GM12801 (cell line): ENCODE results near the gene SIGLEC11.

Experiments used
- CTCF ChIP-seq: IDR thresholded peaks from one replicate; pipeline ENCODE4 v1.5.1; 2011; ENCODE audit warnings: control low read depth; ENCODE audit not compliant: insufficient read length; ENCODE audit errors: extremely low read depth

Gene SIGLEC11

DNA sequence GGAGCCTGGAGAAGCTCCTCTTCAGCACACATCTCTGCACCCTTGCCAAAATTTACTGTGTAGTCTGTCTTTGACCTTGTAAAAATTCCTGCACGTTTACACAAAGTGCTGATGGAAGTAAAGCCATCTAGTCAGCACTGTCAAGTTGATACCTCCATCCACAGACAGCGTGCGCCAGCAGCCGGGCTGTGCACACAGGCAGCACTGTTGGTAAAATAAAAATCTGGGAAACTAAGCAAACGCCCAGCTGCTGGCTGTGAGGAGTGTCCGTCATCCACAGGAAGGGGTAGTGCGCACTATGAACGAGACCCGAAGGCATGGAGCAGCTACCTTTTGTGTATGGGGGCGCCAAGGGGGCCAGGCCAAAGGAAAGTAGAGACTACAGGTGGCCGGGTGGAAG lies 17.4 kb upstream of the SIGLEC11 start:
- TF ChIP-seq CTCF, result no peak

DNA sequence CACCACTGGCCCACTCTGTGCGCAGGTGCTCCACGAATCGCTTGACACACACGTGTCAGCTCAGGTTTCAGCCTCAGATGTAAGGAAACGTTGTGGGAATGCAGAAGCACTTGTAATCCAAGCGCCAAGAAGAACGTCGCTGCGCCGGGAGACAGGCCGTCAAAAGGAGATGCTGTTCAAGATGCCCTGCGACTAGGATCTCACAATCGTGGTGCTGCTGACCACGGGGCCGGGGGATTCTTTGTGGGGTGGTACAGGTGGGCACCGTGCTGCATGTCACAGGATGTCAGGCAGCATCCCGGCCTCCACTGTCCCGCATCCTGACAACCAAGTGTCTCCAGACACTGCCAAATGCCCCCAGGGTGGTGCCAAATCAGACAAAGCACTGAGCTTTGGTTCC lies 16.9 kb upstream of the SIGLEC11 start:
- TF ChIP-seq CTCF, result no peak

- TF ChIP-seq CTCF, result no peak
Measured at GRCh38 chr19:49977076-49977475, 16.1 kb upstream of the SIGLEC11 start.

DNA sequence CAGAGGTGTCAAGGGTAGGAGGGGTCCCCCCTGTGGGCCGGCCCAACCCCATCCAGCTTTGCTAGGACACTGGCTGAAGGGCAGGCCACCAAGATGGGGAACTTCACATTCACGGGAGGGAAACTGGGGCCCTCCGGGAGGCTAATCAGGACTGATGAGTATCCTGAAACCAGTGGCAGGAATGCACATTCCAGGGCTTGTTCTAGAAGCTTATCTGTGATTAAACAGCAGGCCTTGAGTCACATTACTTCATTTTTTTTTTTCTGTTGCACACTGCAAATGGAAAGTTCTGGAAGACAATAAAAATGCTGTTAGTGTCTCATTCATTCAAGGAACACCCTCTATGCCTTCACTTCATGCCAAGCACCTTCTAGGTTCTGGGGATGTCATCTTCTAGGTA lies 15.5 kb upstream of the SIGLEC11 start:
- TF ChIP-seq CTCF, result no peak

DNA sequence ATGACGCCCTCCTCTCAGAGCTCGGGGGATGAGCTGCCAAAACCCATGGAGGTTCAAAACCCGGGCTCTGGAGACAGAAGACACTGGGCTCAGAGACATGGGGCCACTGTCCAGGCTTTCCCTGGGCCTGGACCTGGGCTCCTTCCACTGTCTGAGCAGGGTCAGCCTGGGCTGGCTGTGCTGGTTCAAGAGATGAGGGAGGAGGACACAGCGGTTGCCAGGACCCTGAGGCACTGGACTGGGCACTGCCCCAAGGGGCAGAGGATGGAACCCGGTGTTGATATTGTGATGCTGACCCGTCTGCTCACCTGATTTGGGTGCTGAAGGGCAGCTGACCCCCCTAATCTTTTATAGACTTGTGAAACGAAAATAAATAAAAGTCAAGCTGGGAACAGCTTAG lies 14.1 kb upstream of the SIGLEC11 start:
- no peak for TF ChIP-seq CTCF

DNA sequence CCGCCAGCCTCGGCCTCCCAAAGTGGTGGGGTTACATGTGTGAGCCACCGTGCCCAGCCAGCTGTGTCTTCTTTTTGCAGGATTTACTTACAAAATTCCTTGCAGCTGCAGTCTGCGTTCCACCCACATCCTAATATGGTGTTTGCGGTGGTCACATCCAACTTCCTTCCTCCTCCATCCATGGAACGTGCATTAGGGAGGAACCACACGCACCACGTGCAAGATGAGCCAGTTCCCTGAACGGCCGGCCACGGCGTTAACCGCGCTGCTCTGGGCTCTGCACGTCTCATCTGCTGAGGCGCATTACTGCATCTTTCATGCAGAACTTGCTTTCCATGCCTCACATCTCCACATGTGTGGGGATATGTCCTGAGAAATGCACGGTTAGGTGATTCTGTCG lies 13.0 kb upstream of the SIGLEC11 start:
- no peak for TF ChIP-seq CTCF

- no peak for TF ChIP-seq CTCF
Measured at GRCh38 chr19:49972841-49973240, 11.9 kb upstream of the SIGLEC11 start.

GRCh38 chr19:49971991-49972411 lies 11.0 kb upstream of the SIGLEC11 start:
- TF ChIP-seq CTCF, result no peak
